Ovary (tissue), 9 donors: ENCODE measurements around the gene NCF4. TPM values are rescaled to one million over a fixed set of nuclear protein-coding genes. Genes with fewer than 3 reads are reported as not detected.

ENCODE experiments used
- DNase-seq, 5 donors: peaks; one replicate each; pipeline ENCODE4 v3.0.0-alpha.2; 2019 to 2020
- H3K27ac ChIP-seq, 2 donors: fragments of 200-600 bp; one replicate each; pipeline versions ENCODE4 v1.5.1 to v1.8.0; 2019 to 2022
- H3K27me3 ChIP-seq: fragments of 200-600 bp; one replicate; pipeline ENCODE4 v1.8.0; 2022
- H3K36me3 ChIP-seq: fragments of 200-600 bp; sonication (generic); one replicate; pipeline ENCODE4 v1.5.1; 2019
- H3K4me1 ChIP-seq: one replicate; pipeline ENCODE4 v1.8.1; 2013; ENCODE audit warnings: mild to moderate bottlenecking, moderate library complexity; ENCODE audit not compliant: insufficient read depth
- H3K4me3 ChIP-seq: fragments of 200-600 bp; sonication (generic); one replicate; pipeline ENCODE4 v1.5.1; 2017
- H3K9me3 ChIP-seq, 2 donors: fragments of 200-600 bp in 1 of 2; sonication (generic) in 1 of 2; one replicate each; pipeline versions ENCODE4 v1.5.1 to v1.8.1; 2013 to 2019; ENCODE audit warnings: mild to moderate bottlenecking in 1 of 2, moderate library complexity in 1 of 2
- EP300 ChIP-seq: sonication (generic); formaldehyde crosslinking; IDR thresholded peaks from one replicate; pipeline ENCODE4 v1.6.1; 2017; ENCODE audit warnings: antibody characterized with exemption
- POLR2A ChIP-seq: fragments of 450-650 bp; IDR thresholded peaks from one replicate; pipeline ENCODE4 v1.6.1; 2017; ENCODE audit warnings: antibody characterized with exemption, mild to moderate bottlenecking, moderate library complexity
- WGBS, 3 donors: extraction: QIAGEN DNeasy Blood & Tissue Kit in 1 of 3; methylation state at CpG; one replicate each; pipeline versions ENCODE4 v1.1.5 to v1.1.7; 2013 to 2017; 5-methylcytosine and 5-hydroxymethylcytosine counted together
- intact Hi-C, 4 donors: fragments of 100-400 bp; cut with DNase I; formaldehyde crosslinking; loops; one replicate each; pipeline versions ENCODE4 v1.11.0 to v1.15.1; 2022 to 2023
- polyA plus RNA-seq, 2 donors: library from polyadenylated mRNA; stranded (reverse); fragments of 200-250 nt in 1 of 2; fragments of 350-450 nt in 1 of 2; fragmentation: Illumina TruSeq in 1 of 2; extraction: RNeasy Lipid Tissue Mini Kit (QIAGEN cat#74804) in 1 of 2; gene quantifications; one replicate each; pipeline ENCODE4 v1.2.3, GENCODE V29; 2013 to 2014
- total RNA-seq, 7 donors: library from RNA; depleted of rRNA in 2 of 7; stranded (reverse); fragments of >200 nt in 2 of 7; fragmentation: NEBNext Ultra II Directional in 3 of 7; extraction: Animal tissue kit (Norgen Biotek cat#: 25700) in 3 of 7; gene quantifications; one replicate each; pipeline versions ENCODE4 v1.1.0 to v1.2.4, GENCODE V29; 2016 to 2023
- TF ChIP-seq, protein P1 (sequence below), 3 donors: fragments of 450-650 bp in 2 of 3; fragments of 200-600 bp in 1 of 3; IDR thresholded peaks; one replicate each; pipeline versions ENCODE4 v1.5.1 to v1.8.0; 2016 to 2022; ENCODE audit warnings: antibody characterized with exemption in 3 of 3, mild to moderate bottlenecking in 1 of 3
- donor health status: DM: no; HTN: no; CAD: no; lungs with moderate emphysema.
- donor health status: DM: no; HTN: no; CAD: no.
- donor health status: Bipolar disorder and iron deficiency.
- donor health status: DM: yes; HTN: yes; CAD: no.
- donor health status: DM: no; HTN: no; CAD: no.
- donor health status: DM: yes; HTN: yes; CAD: no.

The NCF4 gene
- total and polyA plus RNA-seq, 9 donors, result 2.2 to 6.7 (median 4.8) TPM

DNA sequence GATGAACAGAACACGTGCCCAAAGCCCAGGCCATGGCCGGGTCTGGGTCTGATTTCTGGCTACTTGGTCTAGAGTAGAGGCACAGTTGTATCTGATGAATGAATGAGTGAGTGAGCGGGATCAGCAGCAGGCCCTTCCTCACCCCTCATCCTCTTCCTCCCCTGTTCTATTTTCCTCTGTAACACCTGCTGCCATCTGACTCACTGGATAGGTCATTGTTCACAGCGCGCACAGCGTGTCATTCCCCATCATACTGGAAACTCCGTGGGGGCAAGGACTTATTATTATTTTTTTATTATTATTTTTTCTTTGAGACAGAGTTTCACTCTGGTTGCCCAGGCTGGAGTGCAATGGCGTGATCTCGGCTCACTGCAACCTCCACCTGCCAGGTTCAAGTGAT, 13.9 kb downstream of the NCF4 start:
- WGBS, 3 donors, result 82 to 90% (median 83%) methylated on average over 9 of the region's 9 CpGs
- no peaks in the 10 kb centered on the region for H3K9me3 ChIP-seq
- no peak overlapping the region for H3K4me3 ChIP-seq
- H3K36me3 ChIP-seq, result no peaks in the 10 kb centered on the region
- H3K27me3 ChIP-seq, result no peaks in the 10 kb centered on the region
- TF ChIP-seq EP300 (no peak), POLR2A (no peak)
- TF ChIP-seq, protein P1, sequence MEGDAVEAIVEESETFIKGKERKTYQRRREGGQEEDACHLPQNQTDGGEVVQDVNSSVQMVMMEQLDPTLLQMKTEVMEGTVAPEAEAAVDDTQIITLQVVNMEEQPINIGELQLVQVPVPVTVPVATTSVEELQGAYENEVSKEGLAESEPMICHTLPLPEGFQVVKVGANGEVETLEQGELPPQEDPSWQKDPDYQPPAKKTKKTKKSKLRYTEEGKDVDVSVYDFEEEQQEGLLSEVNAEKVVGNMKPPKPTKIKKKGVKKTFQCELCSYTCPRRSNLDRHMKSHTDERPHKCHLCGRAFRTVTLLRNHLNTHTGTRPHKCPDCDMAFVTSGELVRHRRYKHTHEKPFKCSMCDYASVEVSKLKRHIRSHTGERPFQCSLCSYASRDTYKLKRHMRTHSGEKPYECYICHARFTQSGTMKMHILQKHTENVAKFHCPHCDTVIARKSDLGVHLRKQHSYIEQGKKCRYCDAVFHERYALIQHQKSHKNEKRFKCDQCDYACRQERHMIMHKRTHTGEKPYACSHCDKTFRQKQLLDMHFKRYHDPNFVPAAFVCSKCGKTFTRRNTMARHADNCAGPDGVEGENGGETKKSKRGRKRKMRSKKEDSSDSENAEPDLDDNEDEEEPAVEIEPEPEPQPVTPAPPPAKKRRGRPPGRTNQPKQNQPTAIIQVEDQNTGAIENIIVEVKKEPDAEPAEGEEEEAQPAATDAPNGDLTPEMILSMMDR (IDR thresholded peaks at IDR 0.05), result no peak
- no peaks in the 10 kb centered on the region for H3K4me1 ChIP-seq
- no peak overlapping the region for H3K27ac ChIP-seq
- intact Hi-C loops, result no loop called here
- DNase-seq, result no peak

DNA sequence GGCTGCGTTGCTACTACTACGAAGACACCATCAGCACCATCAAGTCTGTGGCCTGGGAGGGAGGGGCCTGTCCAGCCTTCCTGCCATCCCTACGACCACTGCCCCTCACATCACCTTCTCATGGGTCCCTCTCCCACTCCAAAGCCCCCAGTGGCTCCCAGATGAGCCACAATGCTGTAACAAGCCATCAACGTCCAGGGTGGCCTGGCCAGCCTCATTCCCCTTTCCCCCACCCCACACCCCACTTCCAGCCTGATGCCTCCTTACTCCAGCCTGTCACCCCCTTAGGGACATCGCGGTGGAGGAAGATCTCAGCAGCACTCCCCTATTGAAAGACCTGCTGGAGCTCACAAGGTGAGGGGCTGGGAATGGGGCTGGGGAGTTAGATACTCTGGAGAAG, 14.9 kb downstream of the NCF4 start:
- Histone ChIP-seq H3K27ac (no peak overlapping the region), H3K9me3 (no peaks in the 10 kb centered on the region), H3K36me3 (no peaks in the 10 kb centered on the region), H3K4me3 (no peak overlapping the region), H3K27me3 (no peaks in the 10 kb centered on the region), H3K4me1 (no peaks in the 10 kb centered on the region)
- TF ChIP-seq, protein P1 (IDR thresholded peaks at IDR 0.05), result no peak
- TF ChIP-seq EP300 (no peak), POLR2A (no peak)
- intact Hi-C loops, result no loop called here
- 83 to 84% (median 84%) methylated on average over 6 of the region's 6 CpGs for WGBS, 3 donors
- no peak for DNase-seq

- Histone ChIP-seq H3K27me3 (no peaks in the 10 kb centered on the region), H3K4me3 (no peak overlapping the region), H3K9me3 (no peaks in the 10 kb centered on the region), H3K27ac (no peak overlapping the region), H3K4me1 (no peaks in the 10 kb centered on the region), H3K36me3 (no peaks in the 10 kb centered on the region)
- TF ChIP-seq POLR2A (no peak), EP300 (no peak)
- TF ChIP-seq, protein P1 (IDR thresholded peaks at IDR 0.05), result no peak
- intact Hi-C loops, result no loop called here
- no peak for DNase-seq
- 77 to 89% (median 84%) methylated on average over 7 of the region's 7 CpGs for WGBS, 3 donors
Measured at GRCh38 chr22:36879775-36880174, 19.0 kb downstream of the NCF4 start.

- intact Hi-C loops, result no loop called here
- Histone ChIP-seq H3K9me3 (no peaks in the 10 kb centered on the region), H3K4me1 (no peaks in the 10 kb centered on the region), H3K4me3 (no peak overlapping the region), H3K27ac (no peak overlapping the region), H3K27me3 (no peaks in the 10 kb centered on the region), H3K36me3 (no peaks in the 10 kb centered on the region)
- no peak for DNase-seq
- WGBS, 3 donors, result 95 to 98% (median 96%) methylated on average over 1 of the region's 1 CpG
- TF ChIP-seq EP300, result no peak
- TF ChIP-seq, protein P1 (IDR thresholded peaks at IDR 0.05), result no peak
- TF ChIP-seq POLR2A, result no peak
Measured at GRCh38 chr22:36881504-36882245, 20.9 kb downstream of the NCF4 start.
